A673 (cell line): Measurements from ENCODE around the gene FAM169A. TPM values are rescaled to one million over a fixed set of nuclear protein-coding genes. Genes with fewer than 3 reads are reported as not detected.
A peak's percentile ranks its signal among the peaks of the same experiment; 100 is the strongest.

Experiments used
- BruUV-seq: library from RNA; stranded (reverse); fragments of 400-500 nt; replicated peaks from 2 replicates; lab custom pipeline; 2021; lab: Mats Ljungman, UMichigan
- CTCF ChIA-PET: fragments of 300-600 bp; sonication (Branson Sonifier 250); formaldehyde crosslinking; loops from one replicate; lab custom pipeline; 2022; ENCODE audit warnings: antibody characterized with exemption; lab: Charles Lee
- POLR2A ChIA-PET: fragments of 300-600 bp; sonication (Branson Sonifier 250); formaldehyde crosslinking; loops from one replicate; lab custom pipeline; 2022; ENCODE audit warnings: antibody characterized with exemption; ENCODE audit not compliant: low non-redundant PET; lab: Charles Lee
- DNase-seq: peaks from one replicate; pipeline ENCODE4 v3.0.0-alpha.2; 2015; ENCODE audit warnings: low spot score
- H3K27ac ChIP-seq: fragments of 200-600 bp; sonication (generic); 2 replicates; pipeline ENCODE4 v1.5.1; 2016; ENCODE audit warnings: mixed run types, low read depth, mild to moderate bottlenecking, mixed read lengths, antibody characterized with exemption, low read length; ENCODE audit not compliant: poor library complexity, severe bottlenecking
- H3K27me3 ChIP-seq: fragments of 200-600 bp; sonication (generic); replicated peaks from 2 replicates; pipeline ENCODE4 v1.6.1; 2017; ENCODE audit warnings: mixed run types, low read depth, mild to moderate bottlenecking, mixed read lengths, antibody characterized with exemption, low read length; ENCODE audit not compliant: insufficient read depth, poor library complexity
- H3K36me3 ChIP-seq: fragments of 200-600 bp; sonication (generic); 2 replicates; pipeline ENCODE4 v1.6.1; 2016; ENCODE audit warnings: mixed run types, mild to moderate bottlenecking, mixed read lengths, antibody characterized with exemption, low read length; ENCODE audit not compliant: insufficient read depth, poor library complexity, severe bottlenecking
- H3K4me1 ChIP-seq: fragments of 200-600 bp; sonication (generic); 2 replicates; pipeline ENCODE4 v1.6.1; 2017; ENCODE audit warnings: mixed run types, mild to moderate bottlenecking, mixed read lengths, antibody characterized with exemption, low read length; ENCODE audit not compliant: insufficient read depth, poor library complexity, severe bottlenecking
- H3K4me3 ChIP-seq: fragments of 200-600 bp; sonication (generic); 2 replicates; pipeline ENCODE4 v1.5.1; 2016; ENCODE audit warnings: low read depth, mixed run types, mild to moderate bottlenecking, mixed read lengths, low read length; ENCODE audit not compliant: poor library complexity, severe bottlenecking
- H3K9me3 ChIP-seq: fragments of 200-600 bp; sonication (generic); 2 replicates; pipeline ENCODE4 v1.6.1; 2016; ENCODE audit warnings: mixed run types, low read depth, mild to moderate bottlenecking, mixed read lengths, antibody characterized with exemption, low read length; ENCODE audit not compliant: poor library complexity, severe bottlenecking
- CTCF ChIP-seq: fragments of 300-800, 200-600 bp; sonication (generic); conservative IDR thresholded peaks from 2 replicates; pipeline ENCODE4 v1.5.1; 2017; ENCODE audit warnings: low read depth, mild to moderate bottlenecking, antibody characterized with exemption, low read length, moderate library complexity, mixed read lengths
- EZH2 ChIP-seq: fragments of 200-600 bp; sonication (generic); IDR thresholded peaks from 2 replicates; pipeline ENCODE4 v1.6.1; 2017; ENCODE audit warnings: borderline replicate concordance, low read depth, mild to moderate bottlenecking, mixed read lengths, antibody characterized with exemption, low read length; ENCODE audit not compliant: poor library complexity, severe bottlenecking
- intact Hi-C: fragments of 100-400 bp; cut with micrococcal nuclease; formaldehyde crosslinking; loops from one replicate; pipeline ENCODE4 v1.10.0; 2022; ENCODE audit not compliant: unreplicated experiment
- total RNA-seq: library from RNA; stranded (reverse); gene quantifications from 2 replicates; pipeline ENCODE4 v1.2.3, GENCODE V29; 2021

Gene FAM169A
- total RNA-seq, 1 experiment from 2014 or later = 10.5 TPM

GRCh38 chr5:74865256-74865803 lies 857 bp downstream of the FAM169A start:
- no peaks in the 10 kb centered on the region for H3K9me3 ChIP-seq
- H3K4me1 ChIP-seq = peaks cover 4% of the 10 kb centered on the region
- intact Hi-C loops = no loop called here
- peaks cover 2% of the 10 kb centered on the region for H3K27me3 ChIP-seq
- H3K27ac ChIP-seq = peak overlapping the region; percentile 67
- POLR2A ChIA-PET = no interaction called here
- CTCF ChIA-PET = no interaction called here
- no peak for TF ChIP-seq CTCF
- no peaks in the 10 kb centered on the region for H3K36me3 ChIP-seq
- no peak for DNase-seq
- no TSS peak for BruUV-seq
- H3K4me3 ChIP-seq = peak overlapping the region; percentile 70

DNA sequence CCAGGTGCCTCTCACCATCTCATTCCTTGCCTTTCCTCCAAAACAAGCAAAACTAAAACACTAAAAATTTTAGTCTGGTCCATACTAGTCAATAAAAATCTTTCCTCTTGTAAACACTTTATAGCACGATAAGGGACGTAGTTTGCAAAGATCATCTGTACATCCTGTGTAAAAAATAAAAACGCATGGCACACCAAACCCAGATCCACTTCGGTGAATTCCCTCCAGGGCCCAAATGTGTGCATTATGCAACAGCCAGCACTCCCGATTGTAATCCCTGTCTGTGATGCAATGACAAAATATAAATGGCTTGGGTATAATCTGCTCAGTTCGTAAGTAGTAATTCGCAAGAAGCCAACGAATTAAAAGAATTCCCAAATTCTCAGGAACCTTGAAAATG lies 1.4 kb downstream of the FAM169A start:
- Histone ChIP-seq H3K9me3 (no peaks in the 10 kb centered on the region), H3K27me3 (peaks cover 2% of the 10 kb centered on the region), H3K4me1 (peaks cover 4% of the 10 kb centered on the region), H3K4me3 (peak overlapping the region; percentile 70), H3K27ac (no peak overlapping the region), H3K36me3 (no peaks in the 10 kb centered on the region)
- BruUV-seq = TSS peak; percentile 47
- POLR2A ChIA-PET = no interaction called here
- CTCF ChIA-PET = no interaction called here
- intact Hi-C loops = no loop called here
- DNase-seq = no peak
- no peak for TF ChIP-seq CTCF
- TF ChIP-seq EZH2 = no peak

DNA sequence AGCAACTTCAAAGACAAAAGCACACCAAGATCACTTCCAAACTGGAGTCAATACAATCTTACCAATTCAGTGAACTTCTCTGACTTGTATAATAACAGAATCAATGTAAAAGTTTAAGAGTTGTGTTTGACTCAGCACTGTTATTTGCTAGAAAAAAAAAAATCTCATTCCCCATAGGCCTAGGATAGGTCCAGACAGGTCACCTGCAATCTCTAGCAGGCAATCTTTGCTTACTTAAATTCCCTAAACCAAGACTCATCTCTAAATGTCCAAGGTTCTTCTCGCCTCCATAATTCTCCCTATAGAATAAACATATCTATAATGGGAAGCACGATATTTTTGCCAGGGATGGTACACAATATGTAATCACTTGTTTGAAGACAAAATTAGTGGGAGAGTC lies 2.5 kb downstream of the FAM169A start:
- intact Hi-C loops = no loop called here

More for the DNA sequence above, 2.5 kb downstream of the FAM169A start:
- Histone ChIP-seq H3K4me3 (no peak overlapping the region), H3K27ac (no peak overlapping the region), H3K36me3 (no peaks in the 10 kb centered on the region), H3K4me1 (peaks cover 4% of the 10 kb centered on the region), H3K27me3 (peaks cover 2% of the 10 kb centered on the region), H3K9me3 (no peaks in the 10 kb centered on the region)
- ChIA-PET POLR2A (no interaction called here), CTCF (no interaction called here)
- DNase-seq = no peak
- TF ChIP-seq CTCF (no peak), EZH2 (no peak)
- no TSS peak for BruUV-seq
